NK-92 treated with Interleukin-12 subunit alpha and Interleukin-12 subunit beta, amount 100 ng/mL, for 24 hours (cell line): ENCODE results near the gene PTPRF.
"Not testable (repeated sequence)": the region's sequence is repeated elsewhere in the genome, so short reads cannot be mapped to it uniquely, and the experiment has no call there.

Experiments used
- DNase-seq: peaks from one replicate; lab custom pipeline; 2025; lab: John Stamatoyannopoulos, UW

Gene PTPRF

GRCh38 chr1:43634721-43635120, 104.0 kb downstream of the PTPRF start:
- no peak for DNase-seq

- DNase-seq = no peak
Observed at GRCh38 chr1:43636006-43636641, 105.4 kb downstream of the PTPRF start.

- no peak for DNase-seq
Observed at GRCh38 chr1:43637267-43637666, 106.6 kb downstream of the PTPRF start.

- DNase-seq = not testable (repeated sequence)
Observed at GRCh38 chr1:43638381-43638780, 107.7 kb downstream of the PTPRF start.

- no peak for DNase-seq
Observed at GRCh38 chr1:43639976-43640794, 109.5 kb downstream of the PTPRF start.

GRCh38 chr1:43644558-43644957, 113.9 kb downstream of the PTPRF start:
- no peak for DNase-seq

GRCh38 chr1:43645461-43645860, 114.8 kb downstream of the PTPRF start:
- DNase-seq = no peak

- DNase-seq = not testable (repeated sequence)
Observed at GRCh38 chr1:43647331-43647730, 116.6 kb downstream of the PTPRF start.

GRCh38 chr1:43648221-43648847, 117.7 kb downstream of the PTPRF start:
- no peak for DNase-seq

- no peak for DNase-seq
Observed at GRCh38 chr1:43648876-43649477, 118.3 kb downstream of the PTPRF start.

GRCh38 chr1:43650310-43651085, 119.8 kb downstream of the PTPRF start:
- DNase-seq = peak; percentile 91

GRCh38 chr1:43651188-43651587, 120.5 kb downstream of the PTPRF start:
- no peak for DNase-seq

- no peak for DNase-seq
Observed at GRCh38 chr1:43651902-43652301, 121.2 kb downstream of the PTPRF start.

- no peak for DNase-seq
Observed at GRCh38 chr1:43653339-43653738, 122.7 kb downstream of the PTPRF start.

- no peak for DNase-seq
Observed at GRCh38 chr1:43653893-43654292, 123.2 kb downstream of the PTPRF start.

- no peak for DNase-seq
Observed at GRCh38 chr1:43655953-43656352, 125.3 kb downstream of the PTPRF start.

GRCh38 chr1:43659212-43660166, 128.8 kb downstream of the PTPRF start:
- no peak for DNase-seq

- DNase-seq = no peak
Observed at GRCh38 chr1:43660355-43660754, 129.7 kb downstream of the PTPRF start.

- no peak for DNase-seq
Observed at GRCh38 chr1:43664369-43664768, 133.7 kb downstream of the PTPRF start.

GRCh38 chr1:43666608-43667007, 135.9 kb downstream of the PTPRF start:
- no peak for DNase-seq

- no peak for DNase-seq
Observed at GRCh38 chr1:43668956-43669355, 138.3 kb downstream of the PTPRF start.
